IMR-90 (cell line): ENCODE data around the gene WDFY2. TPM values are rescaled to one million over a fixed set of nuclear protein-coding genes. Genes with fewer than 3 reads are reported as not detected.
A peak's percentile ranks its signal among the peaks of the same experiment; 100 is the strongest.

Experiments used
- ATAC-seq: fragments of 200-7000 bp; cut with Tn5 transposase; 2 replicates; pipeline ENCODE4 v1.9.1; 2020; ENCODE audit warnings: low read depth, mild to moderate bottlenecking, moderate library complexity
- BruUV-seq: library from RNA; stranded (reverse); fragments of 400-500 nt; replicated peaks from 2 replicates; lab custom pipeline; 2021; lab: Mats Ljungman, UMichigan
- CTCF ChIA-PET: fragments of 300-600 bp; formaldehyde crosslinking; extraction: SDS; loops from one replicate; lab custom pipeline; 2021; ENCODE audit warnings: antibody characterized with exemption; lab: Yijun Ruan, JAX
- POLR2A ChIA-PET: fragments of 300-600 bp; sonication (Branson Sonifier 250); formaldehyde crosslinking; loops from one replicate; lab custom pipeline; 2022; ENCODE audit warnings: antibody characterized with exemption; ENCODE audit not compliant: unreplicated experiment; lab: Charles Lee
- DNase-seq: peaks from one replicate; pipeline ENCODE4 v3.0.0; 2013
- H2AFZ ChIP-seq: replicated peaks from 2 replicates; pipeline ENCODE3; 2013; ENCODE audit warnings: low read length, mild to moderate bottlenecking; ENCODE audit not compliant: poor library complexity
- H2AK5ac ChIP-seq: 2 replicates; pipeline ENCODE4 v1.6.1; 2013; ENCODE audit warnings: low read depth, low read length, inconsistent platforms
- H2AK9ac ChIP-seq: replicated peaks from 2 replicates; pipeline ENCODE3; 2013; ENCODE audit warnings: mild to moderate bottlenecking, low read depth, low read length, moderate library complexity; ENCODE audit not compliant: poor library complexity
- H2BK120ac ChIP-seq: 2 replicates; pipeline ENCODE4 v1.6.1; 2013; ENCODE audit warnings: low read depth, low read length, inconsistent platforms
- H2BK15ac ChIP-seq: 3 replicates; pipeline ENCODE4 v1.6.1; 2013; ENCODE audit warnings: low read depth, low read length, inconsistent platforms
- H2BK20ac ChIP-seq: 2 replicates; pipeline ENCODE4 v1.6.1; 2013; ENCODE audit warnings: low read depth, mild to moderate bottlenecking, inconsistent platforms, low read length, moderate library complexity
- H2BK5ac ChIP-seq: 2 replicates; pipeline ENCODE4 v1.6.1; 2013; ENCODE audit warnings: mild to moderate bottlenecking, low read depth, low read length, inconsistent platforms; ENCODE audit not compliant: poor library complexity, severe bottlenecking
- H3K14ac ChIP-seq: replicated peaks from 2 replicates; pipeline ENCODE4 v1.6.1; 2013; ENCODE audit warnings: low read depth, low read length, inconsistent platforms
- H3K18ac ChIP-seq: 2 replicates; pipeline ENCODE4 v1.6.1; 2013; ENCODE audit warnings: low read depth, low read length, control low read depth
- H3K23ac ChIP-seq: 2 replicates; pipeline ENCODE4 v1.6.1; 2013; ENCODE audit warnings: low read depth, low read length, inconsistent platforms
- H3K27ac ChIP-seq: 2 replicates; pipeline ENCODE4 v1.5.1; 2013; ENCODE audit warnings: mild to moderate bottlenecking, control low read depth, low read length; ENCODE audit not compliant: insufficient read depth
- H3K27me3 ChIP-seq: 2 replicates; pipeline ENCODE4 v1.6.1; 2013; ENCODE audit warnings: low read length; ENCODE audit not compliant: control insufficient read depth, insufficient read depth
- H3K36me3 ChIP-seq: 2 replicates; pipeline ENCODE4 v1.6.1; 2013; ENCODE audit warnings: low read length, mixed read lengths; ENCODE audit not compliant: control insufficient read depth, insufficient read depth
- H3K4ac ChIP-seq: 2 replicates; pipeline ENCODE4 v1.6.1; 2013; ENCODE audit warnings: low read depth, low read length, inconsistent platforms
- H3K4me1 ChIP-seq: 2 replicates; pipeline ENCODE4 v1.6.1; 2013; ENCODE audit warnings: low read length, mixed read lengths; ENCODE audit not compliant: control insufficient read depth, insufficient read depth
- H3K4me2 ChIP-seq: 2 replicates; pipeline ENCODE4 v1.6.1; 2013; ENCODE audit warnings: low read depth, mild to moderate bottlenecking, control low read depth, low read length, moderate library complexity
- H3K4me3 ChIP-seq: 2 replicates; pipeline ENCODE4 v1.5.1; 2013; ENCODE audit warnings: low read depth, mild to moderate bottlenecking, control low read depth, low read length, moderate library complexity; ENCODE audit not compliant: insufficient read depth
- H3K56ac ChIP-seq: 2 replicates; pipeline ENCODE4 v1.6.1; 2013; ENCODE audit warnings: low read length, inconsistent platforms; ENCODE audit not compliant: insufficient read depth; ENCODE audit errors: extremely low read depth
- H3K79me1 ChIP-seq, 2 experiments: 2 replicates each; pipeline ENCODE4 v1.6.1; 2013; ENCODE audit warnings: low read length in 2 of 2, inconsistent platforms in 1 of 2, low read depth in 1 of 2
- H3K9ac ChIP-seq: 2 replicates; pipeline ENCODE4 v1.6.1; 2013; ENCODE audit warnings: low read depth, low read length, control low read depth
- H3K9me1 ChIP-seq: 2 replicates; pipeline ENCODE4 v1.6.1; 2013; ENCODE audit warnings: low read length, inconsistent platforms; ENCODE audit not compliant: insufficient read depth
- H3K9me3 ChIP-seq: 2 replicates; pipeline ENCODE4 v1.6.1; 2013; ENCODE audit warnings: low read length; ENCODE audit not compliant: control insufficient read depth, insufficient read depth
- H4K20me1 ChIP-seq: 2 replicates; pipeline ENCODE4 v1.6.1; 2013; ENCODE audit warnings: low read length, inconsistent platforms; ENCODE audit not compliant: insufficient read depth
- H4K5ac ChIP-seq: 2 replicates; pipeline ENCODE4 v1.6.1; 2013; ENCODE audit warnings: mild to moderate bottlenecking, low read depth, low read length, control low read depth
- H4K8ac ChIP-seq, 2 experiments: 2 replicates each; pipeline ENCODE4 v1.6.1; 2013; ENCODE audit warnings: low read depth in 2 of 2, low read length in 2 of 2, control low read depth in 1 of 2, inconsistent platforms in 1 of 2
- H4K91ac ChIP-seq: 2 replicates; pipeline ENCODE4 v1.6.1; 2013; ENCODE audit warnings: low read depth, low read length, inconsistent platforms; ENCODE audit not compliant: insufficient read depth
- ELK1 ChIP-seq: fragments of 150-350 bp; IDR thresholded peaks from 2 replicates; pipeline ENCODE4 v1.6.1; 2016; ENCODE audit warnings: low read depth, mild to moderate bottlenecking, low read length, moderate library complexity, borderline replicate concordance
- FOS ChIP-seq: fragments of 150-350 bp; IDR thresholded peaks from 2 replicates; pipeline ENCODE4 v1.6.1; 2016; ENCODE audit warnings: low read depth, low read length
- WGBS, 2 experiments: methylation state at CpG; one replicate each; pipeline versions ENCODE4 v1.1.5 to v1.1.7; 2013; ENCODE audit warnings: missing lambda C conversion rate in 2 of 2; ENCODE audit not compliant: insufficient read length in 1 of 2; ENCODE audit errors: extremely low coverage in 2 of 2; 5-methylcytosine and 5-hydroxymethylcytosine counted together
- dilution Hi-C: fragments of 300-500 bp; cut with HindIII; formaldehyde crosslinking; loops from one replicate; pipeline ENCODE4 v1.14.3; 2018; ENCODE audit warnings: low sequenced_read_pairs; ENCODE audit not compliant: unreplicated experiment
- in situ Hi-C: fragments of 300-500 bp; cut with MboI; formaldehyde crosslinking; loops from 3 replicates; pipeline ENCODE4 v1.14.3; 2019; ENCODE audit warnings: low sequenced_read_pairs, inconsistent platforms, mixed read lengths
- intact Hi-C: fragments of 100-400 bp; cut with micrococcal nuclease; formaldehyde crosslinking; loops from 2 replicates; pipeline ENCODE4 v1.10.0; 2022
- polyA plus RNA-seq, 3 experiments: library from polyadenylated mRNA; depleted of rRNA; stranded (reverse); fragments of >200 nt; gene quantifications; 2 replicates each; pipeline ENCODE4 v1.2.3, GENCODE V29; 2012; ENCODE audit warnings: low replicate concordance in 1 of 3
- total RNA-seq: library from RNA; depleted of rRNA; stranded (reverse); fragments of >200 nt; gene quantifications from 2 replicates; pipeline ENCODE4 v1.2.3, GENCODE V29; 2012

The WDFY2 gene
- total and polyA plus RNA-seq, 2 of the 4 experiments (the other 2 are of a cell fraction), result 4.3 to 5.4 TPM

GRCh38 chr13:51727634-51728274, 143.5 kb downstream of the WDFY2 start:
- CTCF ChIA-PET, result no interaction called here
- peaks cover 30% of the 10 kb centered on the region for H3K9me1 ChIP-seq
- H4K8ac ChIP-seq, result no peak overlapping the region; a peak in 1 of 4 replicates
- WGBS, 2 experiments, result no CpG with 5 or more reads among the region's 8 CpGs
- H4K5ac ChIP-seq, result no peak overlapping the region
- ATAC-seq (no peak), DNase-seq (no peak)
- H3K56ac ChIP-seq, result no peak overlapping the region
- TF ChIP-seq FOS (no peak), ELK1 (no peak)
- H3K4me1 ChIP-seq, result peaks cover 27% of the 10 kb centered on the region
- POLR2A ChIA-PET, result no interaction called here
- H3K4ac ChIP-seq, result peak overlapping the region; percentile 66
- dilution Hi-C loops (no loop called here), intact Hi-C loops (no loop called here), in situ Hi-C loops (no loop called here)
- no peak overlapping the region; the same call in 1 of the 2 replicates for H2BK120ac ChIP-seq
- H3K79me1 ChIP-seq, result peaks cover 32 to 61% of the 10 kb centered on the region in 2 experiments
- H4K20me1 ChIP-seq, result no peaks in the 10 kb centered on the region
- H3K27me3 ChIP-seq, result no peaks in the 10 kb centered on the region
- no peak overlapping the region for H3K23ac ChIP-seq
- H3K4me2 ChIP-seq, result no peak overlapping the region; the same call in 1 of the 2 replicates
- H3K9me3 ChIP-seq, result no peaks in the 10 kb centered on the region
- 0 out of 2 replicates have a peak overlapping the region, but pooled peaks have one; percentile 15 for H4K91ac ChIP-seq
- no peaks in the 10 kb centered on the region for H3K36me3 ChIP-seq
- H3K18ac ChIP-seq, result 0 out of 2 replicates have a peak overlapping the region, but pooled peaks have one; percentile 24
- H2AK9ac ChIP-seq, result no peak overlapping the region
- no peak overlapping the region for H3K27ac ChIP-seq
- H2BK20ac ChIP-seq, result peak overlapping the region; percentile 47
- no peak overlapping the region for H2AFZ ChIP-seq
- peak overlapping the region; percentile 46; the same call in 1 of the 2 replicates for H2AK5ac ChIP-seq
- H3K14ac ChIP-seq, result peak overlapping the region; percentile 70; the same call in 1 of the 2 replicates
- BruUV-seq, result no TSS peak
- no peak overlapping the region for H3K4me3 ChIP-seq
- H2BK5ac ChIP-seq, result peak overlapping the region; percentile 23
- H2BK15ac ChIP-seq, result peak overlapping the region; percentile 57; the same call in 1 of the 3 replicates
- no peak overlapping the region for H3K9ac ChIP-seq
